ENCODE measurements around the gene SGCE.

- TF ChIP-seq EZH2 (IDR thresholded peaks at IDR 0.05) (no peak), CTCF (IDR thresholded peaks at IDR 0.05 in 2 of 3, conservative IDR thresholded peaks at IDR 0.05 in 1 of 3; ENCODE audit: borderline replicate concordance in 1 of 3, insufficient read depth in 1 of 3, low read depth in 2 of 3, low read length in 2 of 3) (no peak), REST (IDR thresholded peaks at IDR 0.05; ENCODE audit: low read depth) (no peak), POLR2AphosphoS5 (IDR thresholded peaks at IDR 0.05; ENCODE audit: low read depth, low read length) (no peak), MAX (IDR thresholded peaks at IDR 0.05) (no peak), YY1 (IDR thresholded peaks at IDR 0.05; ENCODE audit: extremely low read depth, insufficient replicate concordance, low read depth, low read length) (no peak), RAD21 (IDR thresholded peaks at IDR 0.05; ENCODE audit: low read depth) (no peak), SP1 (IDR thresholded peaks at IDR 0.05; ENCODE audit: low read depth) (no peak)
Measured at GRCh38 chr7:94618126-94618525, 37.8 kb downstream of the SGCE start.

All from HCT116 (cell line).